ENCODE measurements around the gene SPTB.

Gene SPTB

DNA sequence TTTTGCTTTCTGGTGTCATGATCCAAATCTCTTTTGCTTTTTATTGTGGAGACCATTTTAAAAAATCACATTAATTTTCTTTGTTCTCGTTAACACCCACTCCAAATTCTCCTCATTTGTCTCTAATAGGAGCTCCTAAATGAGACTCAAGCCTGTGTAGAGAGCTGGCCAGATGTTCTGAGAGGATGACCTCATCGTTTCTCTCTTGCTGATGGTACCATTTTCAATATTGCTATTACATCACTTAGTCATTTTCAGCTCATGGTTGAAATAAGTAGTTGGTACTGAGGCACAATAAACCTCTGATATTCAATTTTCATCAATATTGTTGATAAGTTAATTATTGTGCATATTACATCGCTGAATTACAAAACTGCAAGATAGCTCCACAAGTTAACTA, 31.5 kb downstream of the SPTB start:
- DNase-seq: no peak

DNA sequence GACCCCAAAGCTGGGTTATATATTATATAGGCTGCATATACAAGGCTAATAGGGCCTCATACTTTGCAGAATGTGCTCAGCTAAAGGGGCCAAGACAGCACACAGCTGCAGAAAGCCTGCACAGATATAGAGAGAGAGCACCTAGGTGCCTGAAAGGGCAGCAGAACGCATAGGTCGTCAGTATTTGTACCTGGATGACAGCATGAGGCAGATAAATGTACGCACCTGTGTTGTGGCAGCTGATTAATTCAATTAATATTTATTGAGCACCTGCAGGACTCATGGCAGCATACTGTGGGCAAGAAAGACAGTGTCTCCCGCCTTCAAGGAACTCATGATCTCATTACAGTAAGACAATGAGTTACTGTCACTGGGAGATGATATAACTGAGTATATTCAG, 33.4 kb downstream of the SPTB start:
- DNase-seq: no peak

DNA sequence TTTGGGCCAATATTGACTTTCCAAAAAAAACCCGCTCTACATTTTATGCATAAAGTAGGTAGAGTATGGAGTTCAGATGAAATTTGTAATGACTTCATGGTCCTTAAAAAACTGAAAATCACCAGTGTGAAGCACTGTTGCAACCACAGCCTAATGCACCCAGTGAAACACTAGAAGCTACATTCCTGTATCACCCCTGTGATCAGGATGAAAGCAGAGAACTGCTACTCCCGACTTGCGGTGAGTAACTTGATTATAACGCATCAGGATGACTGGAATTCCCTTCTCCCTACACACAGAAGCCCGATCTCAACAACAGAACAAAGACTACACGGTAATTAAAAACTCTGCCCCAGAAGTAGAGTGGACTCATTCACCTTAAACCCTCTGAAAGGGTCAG, 33.8 kb downstream of the SPTB start:
- DNase-seq: no peak

DNA sequence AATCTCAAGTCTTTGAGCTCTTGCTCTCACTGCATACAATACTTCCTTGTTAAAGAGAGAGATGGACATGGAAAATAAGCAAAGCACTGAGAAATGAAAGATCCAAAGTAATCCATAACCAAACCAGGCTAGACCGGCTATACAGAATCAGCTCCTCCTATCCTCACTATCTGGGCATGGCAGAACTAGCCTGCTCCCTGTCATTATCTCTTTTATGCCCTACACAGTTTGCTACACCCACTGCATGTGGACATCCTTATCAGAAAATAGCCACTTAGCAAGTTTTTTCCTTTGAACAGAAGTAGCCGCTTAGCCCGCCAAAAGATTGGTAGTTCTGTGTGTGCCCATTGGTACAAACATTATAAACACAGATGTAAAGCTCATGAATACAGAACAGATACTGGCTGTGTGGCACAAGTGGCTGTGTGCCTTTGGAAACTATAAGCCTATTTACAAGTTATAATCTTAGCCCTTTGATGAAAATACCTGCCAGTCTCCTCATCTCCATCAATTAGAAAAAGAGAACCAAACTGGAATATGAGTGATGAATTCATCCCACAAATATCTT, 34.7 kb downstream of the SPTB start:
- DNase-seq: no peak

DNA sequence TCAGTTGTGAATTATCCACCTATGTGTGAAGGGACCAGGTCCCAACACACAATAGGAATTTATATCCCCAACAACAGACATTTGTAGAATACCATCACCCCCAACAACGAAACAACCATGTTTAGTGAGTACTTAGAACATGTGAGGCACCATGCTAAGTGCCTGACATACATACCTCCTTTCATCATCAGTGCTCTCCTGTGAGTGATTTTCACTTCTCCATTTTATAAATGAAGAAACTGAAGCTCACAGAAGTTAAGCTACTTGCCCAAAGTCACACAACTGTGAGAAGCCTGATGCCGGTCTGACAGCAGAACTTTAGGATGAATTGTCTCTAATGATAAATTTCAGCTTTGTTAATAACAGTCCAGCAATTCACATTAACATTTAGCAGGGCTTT, 35.4 kb downstream of the SPTB start:
- DNase-seq: peak; percentile 39 to 48

DNA sequence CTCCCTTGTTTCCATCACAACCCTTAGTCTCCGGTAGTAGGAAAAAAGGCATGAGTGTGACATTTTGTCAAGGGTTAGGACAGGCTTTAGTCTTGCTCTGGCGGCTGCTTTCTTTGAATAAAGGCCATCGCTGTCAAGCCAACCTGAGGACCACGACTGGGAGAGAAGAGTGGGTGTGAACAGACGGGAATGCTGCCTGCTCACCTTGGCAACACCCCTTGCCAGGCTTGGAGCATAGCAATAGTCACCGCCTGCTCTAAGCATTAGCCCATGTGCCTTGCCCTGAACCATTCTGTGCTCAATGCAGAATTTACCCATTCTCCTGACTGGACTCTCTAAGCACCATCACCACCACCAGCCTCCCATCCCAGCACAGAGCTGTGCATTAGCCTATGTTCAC, 36.2 kb downstream of the SPTB start:
- no peak for DNase-seq

DNA sequence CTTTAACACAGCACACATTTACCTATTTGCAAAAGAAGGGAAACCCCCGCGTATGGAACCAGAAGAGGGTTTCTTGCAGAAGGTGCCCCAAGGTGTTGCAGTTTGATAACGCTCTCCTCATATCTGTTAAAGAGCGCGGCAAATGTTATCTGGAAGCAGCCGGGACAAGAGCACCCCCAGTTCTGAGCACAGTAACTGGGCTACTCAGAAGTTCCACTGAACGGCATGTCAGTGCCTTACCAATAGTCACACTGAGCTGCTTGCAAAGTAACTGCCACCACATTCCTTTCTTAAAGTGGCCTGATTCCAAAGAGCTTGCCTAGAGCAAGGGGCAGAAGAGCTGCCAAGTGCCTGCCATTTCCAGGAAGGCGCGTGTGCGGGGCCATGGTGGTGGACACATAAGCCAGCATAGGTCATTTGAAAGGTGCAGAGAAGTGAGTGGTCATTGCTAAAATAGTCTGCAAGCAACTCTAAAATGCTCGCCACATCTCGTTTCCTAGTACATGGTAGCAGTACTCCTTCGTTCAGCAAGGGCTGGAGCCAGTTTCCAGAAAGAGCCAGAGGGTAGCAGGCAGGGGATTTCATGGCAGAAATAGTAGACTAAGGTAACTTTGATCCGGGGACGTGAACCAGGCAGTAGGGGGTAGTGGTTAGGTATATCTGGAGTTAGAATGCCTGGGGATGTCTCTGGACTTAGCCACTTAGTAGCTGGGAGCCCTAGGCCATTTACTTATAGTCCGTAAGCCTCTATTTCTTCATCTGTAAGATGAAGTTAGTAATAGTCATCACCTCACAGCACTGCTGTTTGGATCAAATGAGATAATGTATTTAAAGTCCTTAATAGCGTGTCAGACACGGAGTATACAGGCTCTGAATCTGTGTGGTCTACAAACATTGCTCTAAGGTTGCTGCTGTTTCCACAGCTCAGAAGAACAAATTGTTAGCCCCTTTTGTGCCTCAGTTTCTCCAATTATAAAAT, 37.6 kb downstream of the SPTB start:
- no peak for DNase-seq

DNA sequence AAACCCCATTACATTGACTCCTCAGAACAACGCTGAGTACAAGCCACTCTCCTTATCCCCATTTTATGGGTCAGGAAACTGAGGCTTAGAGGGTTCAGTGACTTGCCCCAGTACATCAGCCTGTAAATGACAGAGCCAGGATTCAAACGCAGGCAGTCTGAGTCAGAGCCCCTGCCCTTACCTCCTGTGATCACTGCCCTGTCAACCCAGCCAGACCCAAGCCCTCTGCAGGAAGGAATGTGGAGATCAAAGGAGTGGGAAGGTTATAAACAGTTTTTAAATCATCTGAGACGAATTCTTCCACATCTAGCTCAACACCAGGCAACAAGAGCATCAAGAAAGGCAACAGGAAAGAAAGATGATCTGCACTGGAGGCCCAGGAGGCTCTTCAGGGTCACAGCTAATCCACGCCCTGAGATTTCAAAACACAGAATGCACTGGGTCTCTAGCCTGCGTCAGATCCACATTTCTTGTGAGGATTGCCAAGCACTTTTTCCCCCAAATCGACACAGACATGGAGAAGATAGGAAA, 38.5 kb downstream of the SPTB start:
- no peak for DNase-seq

DNA sequence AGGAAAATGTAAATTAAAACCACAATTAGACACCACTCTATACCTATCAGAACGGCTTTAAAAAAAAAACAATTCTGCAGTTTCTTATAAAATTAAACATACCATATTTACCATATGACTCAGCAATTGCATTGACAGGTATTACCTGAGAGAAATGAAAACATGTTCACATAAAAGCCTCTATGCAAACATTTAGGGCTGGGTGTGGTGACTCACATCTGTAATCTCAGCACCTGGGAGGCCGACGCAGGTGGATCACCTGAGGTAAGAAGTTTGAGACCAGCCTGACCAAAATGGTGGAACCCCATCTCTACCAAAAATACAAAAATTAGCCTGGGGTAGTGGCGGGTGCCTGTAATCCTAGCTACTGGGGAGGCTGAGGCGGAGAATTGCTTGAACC, 41.1 kb downstream of the SPTB start:
- DNase-seq: no peak

DNA sequence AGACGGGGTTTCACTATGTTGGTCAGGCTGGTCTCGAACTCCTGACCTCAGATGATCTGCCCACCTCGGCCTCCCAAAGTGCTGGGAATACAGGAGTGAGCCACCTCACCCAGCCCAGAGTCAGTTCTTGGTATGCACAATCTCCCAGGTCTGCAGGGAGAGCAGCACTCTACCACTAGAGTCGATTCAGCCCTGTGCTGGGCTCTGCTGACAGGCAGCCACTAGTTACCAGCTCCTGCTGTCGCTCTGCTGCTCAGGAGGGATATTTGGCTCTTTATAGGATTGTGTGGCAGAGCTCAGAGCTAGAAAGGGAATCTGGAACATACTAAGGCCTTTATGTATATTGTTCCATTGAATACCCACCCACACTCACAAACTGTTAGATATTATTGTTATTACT, 44.3 kb downstream of the SPTB start:
- no peak for DNase-seq

DNA sequence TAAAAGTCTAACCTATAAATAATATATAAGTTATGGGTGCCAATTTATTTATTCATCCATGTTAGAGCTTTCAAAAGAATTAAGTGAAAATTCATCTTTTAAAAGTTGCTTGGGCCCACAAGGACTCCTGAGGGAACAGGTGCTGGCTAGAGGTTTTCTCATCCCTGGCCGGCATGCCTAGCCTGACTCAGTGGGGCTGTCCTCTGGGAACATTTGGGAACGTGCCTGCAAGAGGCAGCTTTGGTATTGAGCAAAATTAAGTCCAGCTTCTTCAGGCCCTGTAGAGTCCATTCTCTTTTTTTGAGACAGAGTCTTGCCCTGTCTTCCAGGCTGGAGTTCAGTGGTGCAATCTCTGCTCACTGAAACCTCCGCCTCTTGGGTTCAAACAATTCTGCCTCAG, 44.7 kb downstream of the SPTB start:
- no peak for DNase-seq

DNA sequence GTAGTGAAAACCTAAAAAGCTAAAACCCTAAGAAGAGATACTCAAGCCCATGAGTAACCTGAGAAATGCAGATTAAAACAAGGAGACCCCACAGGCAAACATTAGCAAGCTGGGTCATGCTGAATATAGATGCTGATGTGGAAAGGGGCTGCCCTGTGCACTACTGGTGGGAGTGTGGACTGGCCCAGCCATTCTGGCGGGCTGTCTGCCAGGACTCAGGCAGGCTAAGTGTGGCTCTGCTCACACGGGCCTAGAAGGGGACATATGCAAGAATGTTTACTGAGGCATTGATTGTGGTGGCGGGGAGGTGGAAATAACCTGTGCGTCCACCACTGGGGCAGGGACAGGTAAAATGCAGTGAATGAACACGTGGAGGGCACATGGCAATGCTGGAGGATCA, 48.3 kb downstream of the SPTB start:
- DNase-seq: no peak

DNA sequence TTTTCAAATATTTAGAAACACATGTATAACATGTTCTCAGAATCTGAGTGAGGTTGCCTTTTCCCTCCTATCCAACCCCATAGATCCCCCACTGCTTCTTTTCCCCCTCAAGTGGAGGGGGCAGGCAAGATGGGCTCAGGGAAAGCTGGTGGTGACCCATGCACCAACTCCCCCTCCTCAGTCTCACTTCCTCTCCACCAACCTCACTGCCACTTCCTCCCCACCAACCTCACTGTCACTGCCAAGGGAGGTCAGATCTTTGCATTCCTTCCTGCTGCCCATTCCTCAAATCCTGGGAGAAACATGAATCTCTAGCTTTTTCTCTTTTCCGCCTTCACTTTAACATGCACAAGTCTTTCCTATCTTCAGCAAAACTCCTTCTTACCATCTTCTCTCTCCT, 48.7 kb downstream of the SPTB start:
- no peak for DNase-seq

DNA sequence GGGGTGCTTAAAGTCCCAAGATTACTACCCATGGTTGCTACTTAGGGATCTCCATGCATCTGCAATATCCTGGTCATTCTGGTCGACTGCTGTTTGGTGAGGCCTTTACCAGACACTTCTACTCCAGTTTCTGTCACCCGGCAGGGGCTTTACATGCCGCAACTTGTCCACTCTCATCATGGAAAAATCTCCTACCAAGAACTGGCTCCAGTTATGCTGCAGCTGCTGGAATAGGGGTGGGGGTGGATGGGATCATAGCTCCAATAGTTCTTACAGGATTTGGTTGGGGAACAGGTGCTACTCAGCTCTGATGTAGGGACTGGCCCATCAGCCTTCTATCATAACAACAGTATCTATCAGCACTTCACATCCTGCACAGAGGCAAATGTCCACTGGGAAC, 51.6 kb downstream of the SPTB start:
- DNase-seq: no peak

DNA sequence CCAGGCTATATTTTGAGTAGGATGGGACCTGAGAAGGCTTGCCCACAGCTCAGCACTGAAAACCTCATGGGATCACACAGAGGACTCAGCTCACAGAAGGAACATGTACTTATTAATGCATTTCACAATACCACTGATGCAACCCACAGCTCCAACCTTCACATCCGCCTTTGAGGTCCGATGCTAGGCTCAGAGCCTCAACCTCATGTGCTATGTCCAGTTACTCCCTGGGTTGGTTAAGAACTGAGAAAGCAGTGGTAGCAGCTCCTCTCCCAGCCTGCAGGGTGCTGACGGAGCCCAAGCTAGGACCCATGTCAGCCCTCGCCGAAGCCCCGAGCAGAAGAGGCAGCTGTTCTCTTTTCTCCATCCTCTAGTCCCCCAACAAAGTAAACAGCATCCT, 52.9 kb downstream of the SPTB start:
- peak; percentile 92 for DNase-seq

DNA sequence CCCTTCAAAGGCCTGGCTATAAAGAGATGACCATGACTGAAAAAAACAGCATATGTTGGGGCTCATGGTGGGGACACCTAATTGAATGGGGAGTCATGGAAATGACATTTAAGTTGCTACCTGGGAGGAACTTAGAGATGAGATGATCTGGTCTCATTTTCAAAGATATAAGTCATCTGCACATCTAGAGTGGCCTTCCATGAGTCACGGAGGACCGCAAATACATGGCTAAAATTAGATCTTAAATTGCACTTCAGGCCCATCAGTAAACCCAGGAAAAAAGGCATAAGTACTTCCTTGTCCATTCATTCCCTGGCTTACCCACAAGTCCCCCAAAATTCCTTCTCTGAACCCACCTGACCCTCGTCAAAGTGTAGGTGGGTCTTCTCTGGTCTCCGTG, 53.4 kb downstream of the SPTB start:
- no peak for DNase-seq

DNA sequence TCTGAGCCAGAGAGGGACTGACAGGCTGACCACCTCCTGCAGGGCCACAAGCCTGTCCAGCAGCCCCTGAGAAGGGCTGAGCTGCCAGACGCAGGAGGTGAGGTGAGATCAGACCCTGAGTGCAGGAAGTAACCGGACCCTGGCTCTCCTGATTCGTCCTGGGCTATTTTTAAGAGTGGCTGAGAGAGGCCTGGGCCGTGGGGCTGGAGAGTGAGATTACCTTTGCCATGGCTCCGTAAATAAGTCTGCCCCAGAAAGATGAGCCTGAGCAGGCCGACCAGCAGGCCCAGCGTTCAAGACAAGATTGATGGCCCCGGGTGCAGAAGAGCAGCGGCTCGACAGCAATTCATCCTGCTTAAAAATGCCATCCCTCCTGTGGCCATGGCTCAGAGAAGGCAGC, 54.2 kb downstream of the SPTB start:
- no peak for DNase-seq

DNA sequence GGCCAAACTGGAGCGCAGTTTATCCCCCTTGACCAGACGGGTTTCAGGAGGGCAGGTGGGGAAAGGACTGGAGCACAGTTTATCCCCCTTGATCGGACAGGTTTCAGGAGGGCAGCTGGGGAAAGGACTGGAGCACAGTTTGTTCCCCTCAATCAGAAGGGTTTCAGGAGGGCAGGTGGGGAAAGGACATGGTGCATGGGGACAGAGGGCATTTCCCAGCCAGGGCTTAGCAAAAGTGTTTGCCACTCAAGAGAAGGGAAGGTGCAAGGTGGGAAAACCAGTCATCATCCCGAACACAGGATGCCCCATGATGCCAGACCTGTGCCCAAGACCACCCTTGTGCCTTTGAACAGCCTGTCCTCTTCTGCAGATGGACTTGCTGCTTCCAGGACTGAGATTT, 54.7 kb downstream of the SPTB start:
- no peak for DNase-seq

DNA sequence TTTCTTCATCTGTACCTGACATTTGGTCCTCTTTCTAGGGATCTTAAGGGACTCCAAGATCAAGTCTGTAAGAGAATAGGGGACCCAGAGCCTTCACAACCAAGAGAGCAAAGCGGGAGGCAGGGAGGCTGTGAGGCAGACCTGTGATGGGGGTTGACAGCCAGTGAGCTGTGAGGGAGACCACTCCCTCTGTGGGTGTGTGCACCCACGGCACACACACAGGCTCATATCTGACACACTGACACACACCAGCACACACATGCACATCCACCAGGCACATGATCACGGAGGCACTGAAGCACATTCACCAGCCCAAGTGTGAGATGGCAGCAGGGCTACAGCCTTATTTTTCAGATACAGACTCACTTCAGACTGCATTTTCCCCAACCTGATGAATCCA, 55.2 kb downstream of the SPTB start:
- DNase-seq: no peak

DNA sequence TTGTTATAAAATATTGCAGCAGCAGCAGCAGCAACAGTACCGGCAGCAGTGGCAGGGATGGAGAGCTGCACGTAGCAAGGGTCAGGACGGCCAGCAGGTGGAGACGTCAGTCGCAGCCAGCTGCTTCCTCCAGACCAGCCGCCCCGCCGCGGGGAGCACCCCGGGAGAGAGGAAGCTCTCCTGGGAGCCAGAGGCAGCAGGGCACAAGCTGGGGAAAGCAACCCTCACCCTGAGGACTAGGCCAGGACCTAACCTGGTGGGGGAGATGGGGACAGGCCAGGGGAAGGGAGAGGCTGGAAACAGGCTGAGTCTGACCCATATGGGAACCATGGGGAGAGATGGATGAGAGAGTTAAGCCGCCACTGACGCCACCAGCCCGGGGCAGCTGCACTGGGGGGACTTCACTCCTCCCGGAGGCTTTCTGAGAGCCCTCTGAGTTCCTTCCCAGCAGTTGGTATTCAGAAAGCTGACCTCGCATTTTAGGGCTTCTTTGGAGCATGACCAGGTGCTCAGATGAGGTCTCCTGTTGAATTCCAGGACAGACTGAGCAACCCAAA, 56.3 kb downstream of the SPTB start:
- DNase-seq: peak; percentile 70 to 84

DNA sequence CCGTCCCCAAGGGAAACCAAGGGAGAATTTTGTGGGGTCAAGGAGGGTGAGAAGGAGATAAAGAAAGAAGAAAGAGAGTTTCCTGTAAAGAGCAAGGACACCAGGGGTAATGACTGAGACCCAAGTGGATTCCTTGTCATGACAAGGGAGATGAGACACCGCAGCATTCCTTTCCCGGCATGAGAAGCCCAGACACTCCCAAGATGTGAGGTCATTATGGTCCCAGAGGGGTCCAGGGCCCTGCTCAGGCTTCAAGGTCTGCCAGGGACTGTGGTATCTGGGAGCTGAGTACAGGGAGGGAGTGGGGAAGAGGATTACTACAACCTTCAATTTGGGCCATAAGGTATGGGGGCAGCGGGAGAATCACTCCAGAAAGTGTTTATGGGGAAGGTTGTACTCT, 58.1 kb downstream of the SPTB start:
- no peak for DNase-seq

DNA sequence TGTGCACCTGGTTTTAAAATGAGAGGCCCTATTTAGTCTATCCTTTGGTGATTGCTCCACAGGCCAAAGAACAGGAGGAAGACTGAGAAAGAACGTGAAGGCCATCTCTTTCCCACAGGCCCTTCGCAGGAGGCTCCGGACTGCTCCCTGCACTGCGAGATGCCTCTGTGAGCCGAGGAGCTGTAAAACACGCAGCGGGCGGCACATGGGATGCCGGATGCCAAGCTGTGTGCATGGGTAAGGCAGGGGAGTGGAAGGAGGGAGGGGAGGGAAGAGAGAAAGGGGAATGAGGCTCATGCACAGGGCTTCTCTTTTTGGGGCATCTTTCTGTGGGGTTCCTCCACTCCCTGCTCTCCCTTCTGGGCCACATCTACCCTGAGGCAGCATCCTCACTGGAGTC, 61.6 kb downstream of the SPTB start:
- DNase-seq: no peak

DNA sequence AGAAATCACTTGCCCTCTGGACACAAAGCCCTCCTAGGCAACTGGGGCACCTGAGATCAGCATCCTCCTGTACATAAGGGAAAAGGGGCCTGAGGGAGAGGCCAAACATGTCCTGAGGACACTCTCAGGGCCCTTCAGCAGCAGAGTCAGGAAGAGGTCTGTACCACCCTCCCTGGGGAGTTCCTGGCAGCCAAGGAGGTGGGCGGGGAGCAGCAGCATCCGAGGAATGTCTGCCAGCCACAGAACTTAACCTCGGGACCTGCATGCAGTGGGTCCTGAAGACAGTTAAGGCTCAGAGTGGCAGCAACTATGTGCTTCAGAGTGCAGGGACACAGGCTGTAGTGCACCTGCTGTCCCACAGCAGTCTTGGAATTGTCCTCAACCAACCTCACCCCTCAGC, 62.1 kb downstream of the SPTB start:
- DNase-seq: no peak

DNA sequence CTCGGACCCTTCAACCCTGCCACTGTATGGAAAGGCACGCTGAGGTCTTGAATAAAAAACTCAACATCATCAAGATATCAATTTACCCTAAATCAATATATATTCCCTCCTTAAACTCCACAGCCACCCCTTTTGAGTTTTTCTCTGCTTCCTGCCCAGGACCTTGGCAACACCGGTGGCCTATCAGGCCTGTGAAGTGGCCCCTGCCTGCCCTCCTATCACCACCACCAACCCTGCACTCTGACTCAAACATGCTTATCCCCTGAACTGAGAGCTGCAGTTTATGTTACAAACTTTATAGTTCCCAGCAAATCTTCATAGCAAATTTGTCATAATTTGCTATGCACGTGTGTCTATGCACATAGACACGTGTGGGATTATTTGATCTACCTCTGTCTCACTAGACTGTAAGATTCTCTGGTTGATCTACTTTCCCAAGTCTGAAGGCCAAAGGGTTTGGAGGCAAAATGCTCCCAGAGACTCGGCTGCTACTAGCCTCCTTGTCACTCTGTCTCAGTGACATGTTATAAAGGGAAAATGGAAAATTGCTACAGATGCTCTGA, 63.4 kb downstream of the SPTB start:
- DNase-seq: no peak

Measured in inflammatory macrophage (primary cell).